ENCODE measurements around the gene SUFU. TPM values are rescaled to one million over a fixed set of nuclear protein-coding genes. Genes with fewer than 3 reads are reported as not detected.
A peak's percentile ranks its signal among the peaks of the same experiment; 100 is the strongest.

SUFU gene
- total and polyA plus RNA-seq, 8 donors: 0.29 to 26.3 (median 3.7) TPM

DNA sequence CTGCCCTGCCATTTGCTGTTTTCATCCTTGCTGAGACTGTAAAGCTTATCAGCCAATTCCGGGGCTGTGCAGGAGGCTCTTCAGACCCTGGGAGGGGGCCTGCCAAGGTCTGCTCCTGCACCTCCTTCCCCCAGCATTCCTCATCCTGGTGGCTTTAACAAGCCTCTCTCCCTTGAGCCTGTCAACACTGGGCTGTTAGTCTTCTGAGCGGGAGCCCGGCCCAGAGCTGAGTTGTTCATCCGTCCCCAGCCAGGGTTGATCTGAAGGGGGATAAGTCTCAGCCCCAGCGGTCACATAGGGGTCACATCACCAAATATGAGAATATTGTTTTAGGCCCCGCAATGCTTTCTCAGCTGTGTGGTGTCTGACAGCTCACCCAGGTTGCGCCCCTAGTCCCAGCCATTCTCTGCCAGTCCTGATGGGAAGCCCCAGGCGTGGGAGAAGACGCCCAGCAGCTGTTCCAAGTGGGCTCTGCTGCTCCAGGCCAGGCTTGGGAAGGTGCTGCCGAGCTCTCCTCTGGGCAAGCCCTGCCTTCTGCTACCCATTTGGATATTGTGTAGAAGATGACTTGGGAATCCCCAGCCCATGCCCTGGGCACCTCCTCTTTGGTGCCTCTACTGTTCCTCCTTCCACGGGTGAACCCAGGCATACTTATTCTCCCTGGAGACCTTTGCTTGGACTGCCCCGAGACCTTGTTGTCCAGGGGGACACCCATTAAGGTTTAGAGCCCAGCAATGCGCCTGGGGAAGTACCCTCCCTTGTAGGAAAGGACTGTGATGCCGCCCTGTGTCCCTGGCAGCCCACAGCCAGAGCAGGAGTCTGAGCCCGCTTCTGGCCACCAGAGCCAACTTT, 117.0 kb downstream of the SUFU start:
- H3K27ac ChIP-seq: peak overlapping the region; percentile 23 to 69 (median 57)
- intact Hi-C loops (cut with DNase I; ENCODE audit: low total_unique reads): no loop called here
- TF ChIP-seq, protein P1, sequence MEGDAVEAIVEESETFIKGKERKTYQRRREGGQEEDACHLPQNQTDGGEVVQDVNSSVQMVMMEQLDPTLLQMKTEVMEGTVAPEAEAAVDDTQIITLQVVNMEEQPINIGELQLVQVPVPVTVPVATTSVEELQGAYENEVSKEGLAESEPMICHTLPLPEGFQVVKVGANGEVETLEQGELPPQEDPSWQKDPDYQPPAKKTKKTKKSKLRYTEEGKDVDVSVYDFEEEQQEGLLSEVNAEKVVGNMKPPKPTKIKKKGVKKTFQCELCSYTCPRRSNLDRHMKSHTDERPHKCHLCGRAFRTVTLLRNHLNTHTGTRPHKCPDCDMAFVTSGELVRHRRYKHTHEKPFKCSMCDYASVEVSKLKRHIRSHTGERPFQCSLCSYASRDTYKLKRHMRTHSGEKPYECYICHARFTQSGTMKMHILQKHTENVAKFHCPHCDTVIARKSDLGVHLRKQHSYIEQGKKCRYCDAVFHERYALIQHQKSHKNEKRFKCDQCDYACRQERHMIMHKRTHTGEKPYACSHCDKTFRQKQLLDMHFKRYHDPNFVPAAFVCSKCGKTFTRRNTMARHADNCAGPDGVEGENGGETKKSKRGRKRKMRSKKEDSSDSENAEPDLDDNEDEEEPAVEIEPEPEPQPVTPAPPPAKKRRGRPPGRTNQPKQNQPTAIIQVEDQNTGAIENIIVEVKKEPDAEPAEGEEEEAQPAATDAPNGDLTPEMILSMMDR (IDR thresholded peaks at IDR 0.05): no peak
- TF ChIP-seq EP300 (IDR thresholded peaks at IDR 0.05) (no peak), POLR2AphosphoS5 (IDR thresholded peaks at IDR 0.05) (no peak), POLR2A (IDR thresholded peaks at IDR 0.05) (no peak)
- no peaks in the 10 kb centered on the region for H3K27me3 ChIP-seq
- no peak overlapping the region for H3K4me3 ChIP-seq
- peak in 1 of 2 donors; percentile 43 for DNase-seq
- peaks cover 12 to 37% (median 33%) of the 10 kb centered on the region in 4 donors for H3K36me3 ChIP-seq
- peaks cover 31 to 69% (median 58%) of the 10 kb centered on the region in 4 donors for H3K4me1 ChIP-seq
- no peaks in the 10 kb centered on the region for H3K9me3 ChIP-seq
- WGBS, 5 donors: 60 to 71% (median 68%) methylated on average over 11 to 15 of the region's 15 CpGs

DNA sequence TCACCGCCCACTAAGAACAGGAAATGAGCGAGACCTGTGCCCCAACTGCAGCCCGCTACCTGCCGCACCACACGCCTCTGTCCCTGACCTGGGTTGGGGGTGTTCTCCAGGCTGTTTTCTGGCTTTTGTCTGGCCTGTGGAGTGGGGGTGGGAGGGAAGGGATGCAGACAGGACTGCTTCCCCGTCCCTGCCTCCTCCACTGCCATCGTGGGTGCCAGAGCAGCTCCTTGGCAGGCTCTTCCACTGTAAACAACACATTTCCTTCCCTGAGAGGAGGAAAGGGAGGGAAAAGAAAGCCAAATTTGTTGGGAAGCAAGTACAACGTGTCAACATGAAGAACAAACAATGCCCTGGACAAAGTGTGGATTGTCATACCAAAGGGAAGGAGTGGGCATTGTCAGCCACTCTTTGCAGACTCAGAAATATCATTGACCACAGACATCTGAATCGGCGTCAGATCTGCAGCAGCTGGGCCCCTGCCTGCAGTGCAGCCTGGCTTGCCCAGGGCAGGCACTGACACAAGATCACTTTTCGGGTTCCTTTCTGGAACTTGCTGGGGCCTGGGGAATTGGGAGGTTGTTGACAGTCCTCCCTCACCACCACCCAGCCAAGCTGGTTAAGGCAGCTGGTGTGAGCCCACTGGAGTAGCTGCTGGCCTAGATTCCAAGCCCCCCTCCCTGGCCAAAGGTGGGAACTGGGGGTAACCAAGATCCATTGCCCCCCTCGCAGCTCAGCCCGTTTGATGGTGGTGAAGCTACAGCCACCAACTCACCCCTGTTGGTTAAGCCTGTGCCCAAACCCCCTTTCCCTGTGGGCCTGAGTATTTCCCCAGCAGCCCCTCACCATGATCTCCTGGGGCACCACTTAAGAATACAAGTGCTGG, 117.9 kb downstream of the SUFU start:
- Histone ChIP-seq H3K4me3 (no peak overlapping the region), H3K27ac (peak overlapping the region; percentile 23 to 69 (median 57)), H3K36me3 (peaks cover 12 to 28% (median 24%) of the 10 kb centered on the region in 4 donors), H3K4me1 (peaks cover 37 to 69% (median 56%) of the 10 kb centered on the region in 4 donors), H3K27me3 (no peaks in the 10 kb centered on the region), H3K9me3 (no peaks in the 10 kb centered on the region)
- peak in 1 of 2 donors; percentile 30 for DNase-seq
- no peak for TF ChIP-seq POLR2A (IDR thresholded peaks at IDR 0.05)
- TF ChIP-seq EP300 (IDR thresholded peaks at IDR 0.05): no peak
- no peak for TF ChIP-seq POLR2AphosphoS5 (IDR thresholded peaks at IDR 0.05)
- TF ChIP-seq, protein P1 (IDR thresholded peaks at IDR 0.05): no peak
- WGBS, 5 donors: 34 to 52% (median 40%) methylated on average over 8 to 13 of the region's 13 CpGs
- intact Hi-C loops (cut with DNase I; ENCODE audit: low total_unique reads): no loop called here

DNA sequence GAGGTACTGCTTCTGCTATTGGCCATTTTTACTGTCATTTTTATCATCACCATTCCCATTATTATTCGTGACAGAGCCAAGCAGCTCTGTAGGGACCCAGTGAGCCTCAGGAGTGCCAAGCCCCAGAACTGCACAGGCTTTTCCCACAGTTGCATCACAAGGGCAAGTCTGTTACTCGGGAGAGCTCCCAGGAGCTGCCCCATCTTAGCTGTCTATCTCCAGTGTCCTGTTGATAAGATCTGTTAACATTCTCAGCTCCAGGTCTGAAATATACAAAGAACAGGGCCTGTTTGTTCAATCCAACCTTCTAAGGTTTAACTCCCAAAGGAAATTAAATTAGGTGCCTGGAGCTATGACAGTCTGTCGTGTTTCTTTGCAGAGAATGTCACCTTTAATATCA, 120.3 kb downstream of the SUFU start:
- H3K9me3 ChIP-seq: no peaks in the 10 kb centered on the region
- H3K27ac ChIP-seq: no peak overlapping the region
- WGBS, 5 donors: 89 to 94% (median 91%) methylated on average over 3 of the region's 3 CpGs
- no peak overlapping the region for H3K4me3 ChIP-seq
- no peaks in the 10 kb centered on the region for H3K27me3 ChIP-seq
- peaks cover 55 to 86% (median 73%) of the 10 kb centered on the region in 4 donors for H3K4me1 ChIP-seq
- no peak for DNase-seq
- H3K36me3 ChIP-seq: peaks cover 0 to 16% (median 1%) of the 10 kb centered on the region in 4 donors
- TF ChIP-seq POLR2AphosphoS5 (IDR thresholded peaks at IDR 0.05) (no peak), EP300 (IDR thresholded peaks at IDR 0.05) (no peak), POLR2A (IDR thresholded peaks at IDR 0.05) (no peak)
- TF ChIP-seq, protein P1 (IDR thresholded peaks at IDR 0.05): no peak
- intact Hi-C loops (cut with DNase I; ENCODE audit: low total_unique reads): no loop called here

All from stomach (tissue), 9 donors.